ENCODE data around the gene SETD3.

Gene SETD3

GRCh38 chr14:99383472-99384449 lies 96.9 kb downstream of the SETD3 start:
- Histone ChIP-seq H2AFZ (ENCODE audit: low read depth, low read length, severe bottlenecking) (no peak overlapping the region), H3K9me2 (replicated peaks; ENCODE audit: insufficient read depth, low read length) (no peaks in the 10 kb centered on the region), H3K79me2 (ENCODE audit: insufficient read depth, low read length) (no peaks in the 10 kb centered on the region), H3K4me2 (ENCODE audit: low read depth, low read length, poor library complexity, severe bottlenecking) (no peak overlapping the region), H3K9me3 (ENCODE audit: insufficient read depth, low read length) (no peaks in the 10 kb centered on the region), H3F3A (ENCODE audit: insufficient read depth) (no peaks in the 10 kb centered on the region), H3K36me3 (ENCODE audit: low read length) (no peaks in the 10 kb centered on the region), H3K9ac (ENCODE audit: low read length) (no peak overlapping the region), H3K27me3 (ENCODE audit: low read length) (no peaks in the 10 kb centered on the region), H3K27ac (ENCODE audit: low read depth, low read length) (no peak overlapping the region), H4K20me1 (ENCODE audit: low read depth, low read length) (no peaks in the 10 kb centered on the region), H3K4me3 (ENCODE audit: insufficient read depth, low read length, poor library complexity, severe bottlenecking) (no peak overlapping the region)
- TF ChIP-seq CTCF (IDR thresholded peaks at IDR 0.05; ENCODE audit: insufficient read depth, low read length, poor library complexity, severe bottlenecking) (no peak), EZH2phosphoT487 (conservative IDR thresholded peaks at IDR 0.05; ENCODE audit: low read length) (no peak)

GRCh38 chr14:99382781-99383471 lies 97.7 kb downstream of the SETD3 start:
- Histone ChIP-seq H4K20me1 (ENCODE audit: low read depth, low read length) (no peaks in the 10 kb centered on the region), H2AFZ (ENCODE audit: low read depth, low read length, severe bottlenecking) (no peak overlapping the region), H3K4me2 (ENCODE audit: low read depth, low read length, poor library complexity, severe bottlenecking) (no peak overlapping the region), H3K9ac (ENCODE audit: low read length) (no peak overlapping the region), H3K4me3 (ENCODE audit: insufficient read depth, low read length, poor library complexity, severe bottlenecking) (no peak overlapping the region), H3K79me2 (ENCODE audit: insufficient read depth, low read length) (no peaks in the 10 kb centered on the region), H3K9me3 (ENCODE audit: insufficient read depth, low read length) (no peaks in the 10 kb centered on the region), H3K27ac (ENCODE audit: low read depth, low read length) (no peak overlapping the region), H3K36me3 (ENCODE audit: low read length) (no peaks in the 10 kb centered on the region), H3F3A (ENCODE audit: insufficient read depth) (no peaks in the 10 kb centered on the region), H3K9me2 (replicated peaks; ENCODE audit: insufficient read depth, low read length) (no peaks in the 10 kb centered on the region), H3K27me3 (ENCODE audit: low read length) (no peaks in the 10 kb centered on the region)
- TF ChIP-seq CTCF (IDR thresholded peaks at IDR 0.05; ENCODE audit: insufficient read depth, low read length, poor library complexity, severe bottlenecking) (no peak), EZH2phosphoT487 (conservative IDR thresholded peaks at IDR 0.05; ENCODE audit: low read length) (no peak)

- TF ChIP-seq EZH2phosphoT487 (conservative IDR thresholded peaks at IDR 0.05; ENCODE audit: low read length) (no peak), CTCF (IDR thresholded peaks at IDR 0.05; ENCODE audit: insufficient read depth, low read length, poor library complexity, severe bottlenecking) (no peak)
- H3K27me3 ChIP-seq (ENCODE audit: low read length), result no peaks in the 10 kb centered on the region
- H3K79me2 ChIP-seq (ENCODE audit: insufficient read depth, low read length), result no peaks in the 10 kb centered on the region
- H3K36me3 ChIP-seq (ENCODE audit: low read length), result no peaks in the 10 kb centered on the region
- H3K4me3 ChIP-seq (ENCODE audit: insufficient read depth, low read length, poor library complexity, severe bottlenecking), result no peak overlapping the region
- no peak overlapping the region for H3K9ac ChIP-seq (ENCODE audit: low read length)
- H3K9me2 ChIP-seq (replicated peaks; ENCODE audit: insufficient read depth, low read length), result no peaks in the 10 kb centered on the region
- H2AFZ ChIP-seq (ENCODE audit: low read depth, low read length, severe bottlenecking), result no peak overlapping the region
- no peaks in the 10 kb centered on the region for H3F3A ChIP-seq (ENCODE audit: insufficient read depth)
- no peak overlapping the region for H3K27ac ChIP-seq (ENCODE audit: low read depth, low read length)
- no peaks in the 10 kb centered on the region for H4K20me1 ChIP-seq (ENCODE audit: low read depth, low read length)
- no peak overlapping the region for H3K4me2 ChIP-seq (ENCODE audit: low read depth, low read length, poor library complexity, severe bottlenecking)
- no peaks in the 10 kb centered on the region for H3K9me3 ChIP-seq (ENCODE audit: insufficient read depth, low read length)
Measured at GRCh38 chr14:99382071-99382470, 98.6 kb downstream of the SETD3 start.

All from SU-DHL-6 (cell line).